CD4-positive, alpha-beta T cell treated with Interleukin-10 for 1 hour (primary cell): ENCODE data around the gene SLC27A2.
"Not testable (repeated sequence)": the region's sequence is repeated elsewhere in the genome, so short reads cannot be mapped to it uniquely, and the experiment has no call there.

ENCODE experiments used
- DNase-seq: peaks from one replicate; pipeline ENCODE4 v3.0.0-alpha.2; 2020

Gene SLC27A2

GRCh38 chr15:50181969-50182218 lies at the start of gene SLC27A2:
Gene SLC27A2, plus strand, starts transcription at chr15:50182196. Its CDS starts 232 bp downstream, at chr15:50182428.
- no peak for DNase-seq

GRCh38 chr15:50132251-50132984 lies 49.6 kb upstream of the SLC27A2 start:
- DNase-seq, result not testable (repeated sequence)

- peak; percentile 9 for DNase-seq
Observed at GRCh38 chr15:50134524-50135024, 47.4 kb upstream of the SLC27A2 start.

- DNase-seq, result no peak
Observed at GRCh38 chr15:50135031-50135551, 46.9 kb upstream of the SLC27A2 start.

- DNase-seq, result no peak
Observed at GRCh38 chr15:50137330-50137761, 44.6 kb upstream of the SLC27A2 start.

GRCh38 chr15:50137893-50138292 lies 44.1 kb upstream of the SLC27A2 start:
- DNase-seq, result no peak

GRCh38 chr15:50138391-50138790 lies 43.6 kb upstream of the SLC27A2 start:
- no peak for DNase-seq

GRCh38 chr15:50140098-50140497 lies 41.9 kb upstream of the SLC27A2 start:
- DNase-seq, result no peak

GRCh38 chr15:50140983-50141382 lies 41.0 kb upstream of the SLC27A2 start:
- DNase-seq, result no peak

GRCh38 chr15:50141856-50142255 lies 40.1 kb upstream of the SLC27A2 start:
- DNase-seq, result no peak

GRCh38 chr15:50143255-50143860 lies 38.6 kb upstream of the SLC27A2 start:
- DNase-seq, result no peak

- DNase-seq, result no peak
Observed at GRCh38 chr15:50144341-50145120, 37.5 kb upstream of the SLC27A2 start.

GRCh38 chr15:50145451-50145872 lies 36.5 kb upstream of the SLC27A2 start:
- peak; percentile 56 for DNase-seq

GRCh38 chr15:50146632-50147031 lies 35.4 kb upstream of the SLC27A2 start:
- DNase-seq, result no peak

GRCh38 chr15:50148362-50148963 lies 33.5 kb upstream of the SLC27A2 start:
- no peak for DNase-seq

- DNase-seq, result no peak
Observed at GRCh38 chr15:50149090-50149489, 32.9 kb upstream of the SLC27A2 start.

GRCh38 chr15:50150349-50150748 lies 31.6 kb upstream of the SLC27A2 start:
- DNase-seq, result no peak

GRCh38 chr15:50150851-50151250 lies 31.1 kb upstream of the SLC27A2 start:
- no peak for DNase-seq

GRCh38 chr15:50151476-50151875 lies 30.5 kb upstream of the SLC27A2 start:
- no peak for DNase-seq

GRCh38 chr15:50158236-50158635 lies 23.8 kb upstream of the SLC27A2 start:
- DNase-seq, result not testable (repeated sequence)

GRCh38 chr15:50162969-50163718 lies 18.9 kb upstream of the SLC27A2 start:
- DNase-seq, result no peak

- DNase-seq, result no peak
Observed at GRCh38 chr15:50163719-50164410, 18.1 kb upstream of the SLC27A2 start.
